Activated CD4-positive, alpha-beta T cell treated with anti-CD3 and anti-CD28 coated beads, Interleukin-2, amount 50 U/mL, for 48 hours (primary cell): ENCODE results near the gene FARS2.

ENCODE experiments used
- DNase-seq, 2 experiments: peaks; one replicate each; pipeline ENCODE4 v3.0.0-alpha.2; 2020

Gene FARS2

DNA sequence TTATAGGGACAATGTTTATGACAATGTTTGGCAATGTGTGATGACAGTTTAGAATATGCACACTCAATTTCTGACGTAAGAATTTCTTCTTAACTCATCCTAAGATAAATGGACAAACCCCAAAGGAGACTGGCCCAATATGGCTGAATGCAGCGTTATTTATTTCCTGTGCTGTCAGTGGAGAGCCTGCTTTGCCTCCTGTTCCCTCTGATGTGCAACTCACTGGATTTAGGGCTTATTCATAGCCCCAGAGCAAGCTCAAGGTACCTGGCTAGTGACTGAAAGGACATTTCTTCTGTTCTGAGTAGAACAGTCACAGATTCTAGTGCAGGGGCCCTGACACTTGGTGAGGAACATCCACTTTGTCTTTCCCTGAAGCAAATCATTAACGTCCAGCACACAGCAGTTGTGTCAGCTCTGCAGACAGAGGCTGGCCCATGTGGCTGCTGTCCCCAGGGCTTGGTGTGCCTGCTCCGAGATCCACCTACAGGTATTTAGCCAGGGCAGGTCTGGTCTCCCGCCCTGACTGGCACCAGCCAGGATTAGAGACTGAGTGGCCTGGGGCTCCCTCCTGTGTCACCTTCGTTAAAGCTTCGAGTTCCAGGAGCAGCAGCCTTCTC lies 64.8 kb downstream of the FARS2 start:
- DNase-seq: no peak

DNA sequence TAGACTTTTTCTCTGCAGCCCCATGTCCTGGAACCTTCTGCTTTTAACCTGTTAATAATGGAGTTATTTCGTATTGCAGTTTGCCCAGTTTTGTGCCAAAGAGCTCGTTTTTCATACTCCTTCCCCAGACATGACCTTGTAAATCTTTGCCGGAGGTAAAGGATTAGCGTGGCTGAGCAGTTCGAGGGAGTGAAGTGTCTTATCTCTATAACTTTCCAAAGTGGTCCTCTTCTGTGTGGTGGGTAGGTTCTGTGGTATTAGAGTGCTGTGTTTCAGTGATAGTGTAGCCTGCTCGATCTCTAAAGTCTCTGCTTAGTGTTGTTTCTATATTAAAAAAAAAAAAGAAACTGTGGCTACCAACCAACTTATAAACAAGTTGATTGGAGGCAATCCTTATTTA lies 67.5 kb downstream of the FARS2 start:
- no peak for DNase-seq

DNA sequence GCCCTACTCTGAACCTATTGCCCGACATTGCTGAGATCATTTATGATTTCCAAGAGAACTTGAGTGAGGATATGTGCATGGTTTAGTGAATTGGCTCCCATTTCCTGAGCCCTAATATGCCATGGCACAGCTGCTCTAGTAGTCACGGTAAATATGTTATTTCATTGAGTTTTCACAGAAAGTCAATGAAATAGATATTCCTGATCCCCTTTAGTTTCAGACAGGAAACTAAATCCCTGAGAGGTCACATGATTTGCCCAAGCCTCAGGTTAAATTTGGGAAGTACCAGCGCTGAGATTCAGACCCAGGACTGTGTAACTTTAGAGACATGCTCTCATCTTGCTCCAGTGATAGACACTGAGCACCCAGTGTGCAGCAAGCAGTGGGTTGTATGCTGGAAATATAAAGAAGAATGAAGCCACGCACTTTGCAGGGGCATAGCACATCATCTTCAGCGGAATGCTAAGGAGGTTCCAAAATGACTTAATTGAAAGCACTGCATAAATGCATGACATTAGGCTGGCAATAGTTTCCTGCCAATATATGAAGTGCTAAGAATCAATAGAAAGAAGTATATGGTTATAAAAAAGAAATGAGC lies 70.6 kb downstream of the FARS2 start:
- no peak for DNase-seq

DNA sequence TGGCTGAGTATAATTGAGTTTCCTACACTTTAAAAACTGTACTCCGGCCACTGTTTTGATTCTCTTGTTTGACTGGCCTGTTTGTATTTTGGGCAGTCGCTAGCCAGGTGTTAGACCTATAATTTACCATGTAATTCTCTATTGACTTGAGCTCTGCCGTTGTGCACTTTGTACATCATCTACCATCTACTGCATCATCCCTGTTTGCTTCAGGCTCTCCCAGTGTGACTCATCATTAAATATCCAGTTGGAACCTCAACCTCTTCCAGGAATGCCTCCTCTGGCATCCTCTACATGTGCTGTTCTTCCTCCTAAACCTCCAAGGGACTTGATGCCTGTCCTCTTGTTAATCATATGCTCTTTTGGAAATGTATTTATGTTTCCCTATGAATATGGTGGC lies 72.3 kb downstream of the FARS2 start:
- no peak for DNase-seq

DNA sequence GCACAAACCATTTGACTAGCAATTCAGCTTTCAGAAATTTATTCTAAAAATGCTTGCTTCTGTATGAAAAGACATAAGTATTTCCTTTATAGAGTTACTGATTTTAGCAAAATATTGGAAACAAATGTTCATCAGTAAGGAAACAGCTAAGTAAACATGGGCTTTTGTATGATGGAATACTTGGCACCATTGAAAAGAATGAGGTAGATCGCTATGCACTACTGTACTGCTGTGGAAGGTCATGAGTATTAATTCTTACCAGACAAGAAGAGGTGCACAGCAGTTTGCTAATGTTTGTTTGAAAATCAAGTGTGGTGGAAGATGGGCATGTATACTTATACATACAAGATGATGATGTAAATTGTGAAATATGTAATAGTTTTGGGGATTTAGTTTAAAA lies 73.0 kb downstream of the FARS2 start:
- DNase-seq: no peak

DNA sequence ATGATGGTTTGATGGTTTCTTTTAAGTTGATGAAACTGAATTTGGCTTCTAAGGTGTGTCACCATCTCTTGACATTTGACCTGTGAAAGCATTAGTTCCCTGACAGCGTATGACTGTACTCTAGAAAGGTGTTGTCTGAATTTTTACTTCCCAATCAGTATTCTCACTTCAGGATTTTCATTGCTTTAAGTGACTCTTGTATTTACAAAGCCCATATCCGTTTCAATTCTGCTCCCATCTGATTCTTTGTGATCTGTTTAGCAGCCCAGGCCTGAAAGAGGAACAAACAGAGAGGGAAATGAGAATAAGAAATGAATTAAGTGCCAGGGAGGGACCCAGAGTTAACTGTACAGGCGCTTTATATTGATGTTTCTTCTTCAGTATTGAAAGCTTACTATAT lies 73.7 kb downstream of the FARS2 start:
- DNase-seq: no peak

DNA sequence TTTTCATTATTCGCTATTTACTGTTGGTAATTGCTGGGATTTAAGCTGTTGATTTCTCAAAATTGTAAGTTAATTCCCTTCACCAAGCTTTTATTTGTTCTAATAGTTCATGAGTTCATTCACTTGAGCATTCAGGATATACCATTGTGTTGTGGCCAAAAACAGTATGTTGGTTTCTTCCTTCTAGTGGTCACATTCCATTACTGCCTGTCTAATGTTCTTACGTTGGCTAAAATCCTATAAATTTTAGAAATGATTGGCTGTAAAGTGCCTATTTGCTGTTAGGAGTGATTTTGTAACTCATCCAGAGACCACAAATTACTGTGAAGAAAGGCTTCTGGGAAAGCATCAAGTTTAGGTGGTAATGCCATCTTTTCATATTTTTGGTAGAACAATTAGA lies 76.3 kb downstream of the FARS2 start:
- DNase-seq: no peak

DNA sequence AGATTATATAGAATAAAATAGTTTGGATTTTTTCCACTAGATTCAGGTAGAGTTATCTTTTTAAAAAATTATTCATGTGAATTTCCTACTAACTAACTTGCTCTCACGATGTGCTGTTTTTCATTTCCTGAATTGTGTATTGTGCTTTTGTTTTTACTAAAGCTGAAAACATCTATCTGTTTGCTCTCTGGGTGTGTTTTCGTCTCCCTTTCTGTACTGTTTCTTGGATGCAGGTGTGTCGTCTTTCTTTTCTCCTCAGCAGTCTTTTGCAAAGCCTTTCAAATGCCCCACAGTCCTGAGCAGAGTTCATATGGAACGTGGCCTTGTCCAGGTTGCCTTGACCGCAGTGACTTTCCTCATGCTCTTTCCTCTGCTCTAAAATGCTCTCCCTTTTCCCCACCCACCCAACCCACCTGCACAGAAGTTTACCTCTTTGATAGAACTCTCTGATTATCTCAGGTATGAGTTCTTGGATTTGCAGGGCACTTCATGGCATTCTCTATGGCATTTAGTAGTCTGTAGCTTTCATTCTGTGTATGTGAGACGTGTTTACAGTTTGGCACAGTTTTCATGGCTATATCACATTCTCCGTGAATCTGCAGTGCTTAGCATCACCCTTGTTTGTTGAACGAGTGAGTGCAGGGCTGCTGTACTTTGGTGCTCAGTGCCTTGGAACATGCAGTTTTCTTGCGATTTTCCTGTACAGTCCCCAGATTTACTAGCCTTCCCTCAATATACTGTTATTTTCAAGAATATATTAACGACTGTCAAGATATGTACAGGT lies 77.1 kb downstream of the FARS2 start:
- no peak for DNase-seq

DNA sequence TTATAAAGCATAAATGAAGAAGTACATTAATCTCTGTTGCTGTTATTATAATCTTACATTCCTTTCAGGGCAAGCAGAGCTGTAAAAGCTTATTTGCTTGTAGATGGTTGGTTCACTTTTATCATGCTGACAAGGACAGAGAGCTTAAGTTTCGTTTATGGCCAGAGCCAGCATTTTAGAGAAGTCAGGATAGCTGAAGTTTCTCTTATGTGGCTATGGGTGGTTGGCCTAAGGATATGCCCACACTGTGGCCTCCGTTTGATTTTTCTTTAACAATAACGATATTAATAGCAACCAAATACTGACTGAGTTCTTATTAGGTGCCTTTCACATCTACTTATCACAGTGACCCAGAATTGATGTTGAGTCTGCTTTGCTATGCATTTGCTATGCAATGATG lies 78.5 kb downstream of the FARS2 start:
- DNase-seq: no peak

DNA sequence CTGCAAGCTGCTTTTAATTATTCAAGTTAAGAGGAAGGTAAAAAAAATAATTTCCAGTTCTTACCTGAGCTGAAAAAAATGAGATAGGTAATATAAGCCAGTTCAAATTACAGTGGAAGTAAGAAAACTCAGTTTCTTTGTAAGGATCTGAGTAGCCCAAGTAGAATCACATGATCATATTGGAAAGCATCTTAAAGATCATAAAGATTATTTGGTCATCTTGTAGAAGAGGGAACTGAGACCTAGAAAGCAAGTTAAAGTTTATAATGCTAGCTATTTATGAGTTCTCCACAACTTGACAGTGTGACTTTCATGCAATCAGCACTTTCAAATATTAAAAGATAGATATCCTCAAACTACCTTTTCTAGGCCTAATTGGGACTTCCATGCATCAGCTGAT lies 80.5 kb downstream of the FARS2 start:
- DNase-seq: no peak

DNA sequence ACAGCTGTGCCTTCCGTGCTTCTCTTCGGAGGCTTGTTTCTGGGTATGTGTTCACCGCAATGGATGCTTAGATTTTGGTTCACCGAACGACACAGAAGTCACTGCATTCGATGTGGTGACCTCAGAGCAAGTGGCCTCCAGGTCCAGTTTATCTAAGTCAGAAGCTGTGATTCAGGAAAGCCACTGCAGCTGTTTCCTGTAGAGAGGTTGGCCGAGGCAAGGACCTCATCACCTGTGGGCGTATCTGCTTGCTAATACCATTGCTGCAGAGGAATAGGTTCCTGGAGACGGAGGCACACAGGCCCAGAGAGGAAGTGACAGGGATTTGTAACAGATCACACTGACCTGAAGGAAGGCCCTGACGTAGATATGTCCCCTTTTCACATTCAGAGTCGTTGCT lies 82.7 kb downstream of the FARS2 start:
- no peak for DNase-seq

DNA sequence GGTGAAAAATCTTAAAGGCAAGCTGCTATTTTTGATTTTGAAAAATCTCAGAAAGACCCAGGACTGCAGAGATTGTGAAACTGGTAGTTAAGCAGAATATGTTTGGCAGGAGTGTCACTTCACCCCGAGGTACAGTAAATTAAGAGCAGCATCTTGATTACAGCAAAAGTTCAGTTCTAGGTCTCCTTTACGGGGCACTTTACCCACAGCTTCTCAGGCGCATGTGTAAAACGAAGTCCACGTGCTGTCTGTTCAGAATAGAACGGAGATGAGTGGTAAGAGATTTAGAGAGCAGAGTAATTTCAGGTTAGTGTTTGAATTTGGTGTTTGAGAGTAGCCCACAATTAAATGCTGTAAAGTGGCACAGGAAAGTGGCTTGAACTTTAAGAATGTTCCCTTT lies 84.0 kb downstream of the FARS2 start:
- no peak for DNase-seq

DNA sequence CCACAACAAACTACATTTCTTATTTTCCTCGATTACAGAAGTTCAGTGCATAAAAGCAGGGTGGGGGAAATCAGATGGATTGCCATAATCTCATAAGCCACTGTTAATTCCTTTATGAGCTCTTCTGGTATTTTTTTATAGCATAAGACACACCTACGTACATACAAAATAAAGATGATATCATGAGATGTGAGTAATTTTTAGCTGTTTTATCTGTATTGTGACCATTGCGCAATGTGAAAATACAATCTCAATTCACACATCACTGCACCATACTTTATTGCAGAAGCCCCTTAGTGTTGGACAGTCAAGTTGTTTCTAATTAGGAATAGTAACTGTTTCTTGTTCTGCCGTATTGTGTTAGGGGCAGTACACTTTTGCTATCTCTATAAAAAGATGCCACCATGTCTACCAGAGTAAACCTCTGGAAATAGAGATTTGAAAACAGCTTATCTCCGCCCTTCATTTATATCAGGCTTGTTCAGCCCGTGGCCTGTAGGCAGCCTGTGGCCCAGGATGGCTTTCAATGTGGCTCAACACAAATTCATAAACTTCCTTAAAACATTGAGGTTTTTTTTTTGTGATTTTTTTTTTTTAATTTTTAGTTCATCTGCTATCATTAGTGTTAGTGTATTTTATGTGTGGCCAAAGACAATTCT lies 90.4 kb downstream of the FARS2 start:
- DNase-seq: no peak

DNA sequence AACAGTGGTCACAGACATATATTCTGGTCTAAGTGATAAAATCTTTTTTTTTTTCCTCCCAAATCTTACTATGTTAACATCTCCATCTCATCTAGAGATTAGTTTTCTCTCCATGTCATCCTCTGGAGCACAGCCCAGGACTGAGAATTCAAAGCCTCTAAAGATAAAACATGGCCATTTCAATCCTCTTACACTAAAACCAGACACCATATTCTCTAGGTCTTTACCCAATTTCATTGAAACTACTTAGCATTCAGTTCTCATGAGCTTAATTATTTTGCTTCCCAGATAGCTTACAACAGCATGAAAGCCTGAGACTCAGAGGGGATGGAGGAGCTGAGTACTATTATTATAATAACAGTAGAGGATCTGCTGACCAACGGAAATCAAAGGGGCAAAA lies 92.7 kb downstream of the FARS2 start:
- DNase-seq: no peak

DNA sequence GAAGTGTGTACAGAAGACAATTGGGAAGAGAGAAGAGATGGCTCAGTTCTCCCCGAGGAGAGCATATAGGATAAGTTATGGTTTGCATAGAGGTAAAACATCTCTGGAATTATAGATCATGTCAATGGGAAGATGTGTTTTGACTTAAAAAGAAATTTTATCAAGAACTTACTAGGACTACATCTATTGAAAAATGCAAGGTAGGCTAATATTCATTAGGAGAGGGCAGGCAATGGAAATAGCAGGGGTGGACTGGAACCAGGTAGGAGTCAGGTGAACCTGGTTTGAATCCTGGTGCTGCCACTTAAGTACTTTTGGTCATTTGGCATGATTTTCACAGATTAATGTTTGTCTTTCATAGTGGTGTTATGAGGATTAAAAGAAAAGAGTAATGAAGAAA lies 96.2 kb downstream of the FARS2 start:
- no peak for DNase-seq

DNA sequence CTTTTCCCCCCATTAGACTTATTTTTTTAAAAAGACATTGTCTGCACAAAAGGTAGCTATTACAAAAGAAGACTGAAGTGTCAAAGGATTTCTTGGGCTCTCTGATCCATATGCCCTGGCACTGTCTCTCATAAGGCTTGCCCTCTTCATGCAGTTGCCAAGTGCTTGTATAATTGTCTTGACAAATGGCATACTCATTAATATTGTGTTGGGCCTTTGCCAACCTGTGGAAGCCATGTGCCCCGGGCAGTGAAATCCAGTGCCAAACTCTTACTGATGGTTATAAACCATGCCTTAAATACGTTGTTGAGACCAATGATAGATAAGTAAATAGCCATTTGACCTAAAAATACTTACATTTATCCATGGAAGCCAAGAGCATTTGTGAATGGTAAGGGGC lies 98.1 kb downstream of the FARS2 start:
- DNase-seq: no peak

DNA sequence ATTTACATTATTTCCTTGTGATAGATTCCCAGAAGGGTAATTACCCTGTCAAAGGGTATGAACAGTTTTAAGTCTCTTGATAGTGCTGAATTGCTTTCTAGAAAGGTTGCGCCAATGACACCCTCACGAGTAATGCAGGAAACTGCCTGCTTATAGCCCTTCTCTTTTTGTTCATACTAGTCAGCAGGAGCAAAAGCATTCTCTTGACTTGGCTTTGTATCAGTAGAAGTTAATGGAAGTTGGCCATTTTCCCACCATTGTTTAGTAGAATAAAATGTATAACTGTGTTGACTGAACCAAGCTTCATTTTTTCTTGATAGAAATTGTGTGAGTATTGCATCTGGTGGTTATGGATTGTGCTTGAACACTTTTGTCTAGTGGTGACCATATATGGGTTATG lies 100.1 kb downstream of the FARS2 start:
- DNase-seq: no peak

DNA sequence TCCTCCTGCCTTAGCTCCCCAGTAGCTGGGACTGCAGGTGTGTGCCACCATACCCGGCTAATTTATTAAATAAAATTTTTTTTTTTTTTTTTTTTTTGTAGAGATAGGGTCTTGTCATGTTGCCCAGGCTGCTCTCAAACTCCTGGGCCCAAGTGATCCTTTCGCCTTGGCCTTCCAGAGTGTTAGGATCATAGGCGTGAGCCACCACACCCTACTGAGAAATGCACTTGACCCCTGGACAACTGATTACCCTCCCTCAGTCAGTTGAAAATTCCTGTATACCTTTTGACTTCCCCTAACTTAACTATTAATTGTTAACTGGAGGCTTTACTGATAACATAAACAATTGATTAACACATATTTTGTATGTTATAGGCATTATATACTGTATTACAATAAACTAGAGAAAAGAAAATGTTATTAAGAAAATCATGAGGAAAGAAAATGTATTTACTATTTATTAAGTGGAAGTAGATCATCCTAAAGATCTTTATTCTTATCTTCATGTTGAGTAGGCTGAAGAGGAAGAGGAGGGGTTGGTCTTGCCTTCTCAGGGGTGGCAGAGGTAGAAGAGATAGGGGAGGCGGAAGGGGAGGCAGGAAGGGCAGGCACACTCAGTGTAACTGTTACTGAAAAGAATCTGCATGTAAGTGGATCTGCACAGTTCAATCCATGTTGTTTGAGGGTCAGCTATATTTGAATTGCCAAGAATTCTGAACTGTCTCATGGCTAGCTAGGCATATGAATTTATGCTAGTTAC lies 104.3 kb downstream of the FARS2 start:
- no peak for DNase-seq

DNA sequence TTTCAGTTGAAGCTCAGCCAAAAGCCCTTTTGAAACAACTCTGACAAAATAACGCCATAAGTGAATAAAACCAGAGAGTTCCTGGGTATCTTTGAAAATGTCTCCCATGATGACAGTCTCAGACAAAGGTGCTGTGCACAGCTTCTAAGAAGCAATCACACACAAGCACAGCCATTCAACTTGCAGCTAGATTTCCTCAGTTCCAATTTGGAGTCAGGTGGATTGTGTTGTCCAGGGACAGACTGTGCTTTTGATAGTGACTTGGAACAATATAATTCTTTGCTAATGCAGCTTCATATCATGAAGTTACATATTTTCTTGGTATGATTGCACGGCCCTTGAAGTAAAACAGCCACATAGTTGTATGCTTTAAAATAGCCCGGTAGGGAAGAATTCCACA lies 105.6 kb downstream of the FARS2 start:
- DNase-seq: no peak

DNA sequence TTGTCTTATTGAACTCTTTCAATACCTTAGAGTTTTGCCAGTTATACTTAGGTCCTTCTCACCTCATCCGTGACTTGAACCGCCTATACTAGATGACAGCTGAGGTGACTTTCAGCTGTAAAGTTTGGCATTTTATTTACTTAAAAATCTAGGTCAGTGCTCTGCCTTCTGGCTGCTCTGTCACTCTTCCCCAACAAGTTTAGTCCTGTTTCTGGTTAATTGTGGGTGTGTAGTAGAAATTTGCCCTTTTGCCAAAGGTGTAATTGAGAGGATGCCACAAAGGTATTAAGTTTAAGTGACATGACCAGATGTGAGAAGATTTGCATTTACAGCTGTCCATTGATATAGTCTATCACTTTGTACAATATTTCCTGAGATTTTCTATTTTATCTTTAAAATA lies 106.2 kb downstream of the FARS2 start:
- DNase-seq: no peak

DNA sequence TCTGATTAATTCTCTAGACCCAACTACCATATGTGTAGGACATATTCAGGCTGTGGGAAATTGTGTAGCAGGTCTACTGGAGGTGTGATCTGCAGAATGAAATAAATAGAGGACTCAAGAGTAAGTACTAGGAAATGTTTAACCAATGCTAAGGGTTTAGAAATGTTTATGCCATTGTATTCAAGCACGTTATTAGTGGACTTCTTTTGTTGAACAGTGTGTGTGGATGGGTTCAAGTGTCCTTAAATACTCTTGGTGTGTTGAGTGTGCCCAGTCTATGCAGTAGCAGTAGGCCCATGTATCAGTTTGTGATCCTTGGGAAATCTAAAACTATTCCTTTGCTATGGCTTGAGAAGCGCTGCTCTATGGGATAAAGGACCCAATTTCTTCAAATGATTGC lies 112.1 kb downstream of the FARS2 start:
- no peak for DNase-seq

DNA sequence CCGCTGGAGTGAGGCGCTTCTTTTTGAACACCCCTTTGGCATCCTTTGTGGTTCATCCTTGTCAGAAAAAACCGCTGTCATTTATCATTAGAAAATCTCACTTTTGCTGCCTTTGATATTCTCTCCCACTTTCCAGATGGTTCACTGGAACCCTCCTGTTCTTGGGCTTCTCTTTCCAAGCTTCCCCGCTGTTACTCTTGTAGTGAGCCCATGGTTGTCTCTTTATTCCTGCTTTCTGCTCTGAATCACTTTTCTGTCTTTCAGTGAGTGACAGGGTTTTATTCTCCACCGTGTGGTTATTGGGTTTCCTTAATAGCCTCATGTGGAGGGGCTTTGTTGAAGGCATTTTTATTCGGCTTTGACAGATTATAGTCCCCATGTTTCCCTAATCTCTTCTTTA lies 117.0 kb downstream of the FARS2 start:
- no peak for DNase-seq

DNA sequence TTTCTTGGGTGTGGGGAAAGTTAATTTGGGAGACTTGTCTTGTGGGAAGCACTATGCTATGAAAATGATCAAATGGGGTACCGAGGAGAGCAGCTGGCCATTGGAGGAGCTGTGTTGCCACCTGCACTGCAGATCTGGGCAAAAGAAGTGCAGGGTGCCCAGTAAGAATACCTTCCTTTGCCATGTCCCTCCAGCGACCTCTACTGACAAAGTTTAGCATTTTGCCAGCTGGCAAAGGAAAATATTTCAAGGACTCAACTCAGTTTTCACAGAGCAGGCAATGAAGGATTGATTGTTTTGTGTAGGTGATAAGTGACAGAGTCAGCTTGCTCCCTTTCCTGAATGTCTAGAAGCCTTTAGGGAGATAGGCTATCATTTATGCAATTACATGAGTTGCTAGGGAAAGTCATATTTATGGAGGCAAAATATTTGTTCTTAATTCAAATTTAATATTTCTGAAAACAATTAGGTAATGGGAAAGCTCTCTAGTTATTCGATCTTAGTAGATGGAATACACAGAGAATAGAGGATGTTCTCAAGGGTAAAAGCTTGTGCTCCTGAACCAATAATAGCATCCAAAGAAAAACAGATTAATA lies 118.4 kb downstream of the FARS2 start:
- DNase-seq: peak; percentile 17 to 38
